ENCODE results near the gene ANTXR2. TPM values are rescaled to one million over a fixed set of nuclear protein-coding genes. Genes with fewer than 3 reads are reported as not detected.
A peak's percentile ranks its signal among the peaks of the same experiment; 100 is the strongest.

Gene ANTXR2
- polyA plus RNA-seq, 4 donors: 3.6 to 41.7 (median 10.5) TPM

DNA sequence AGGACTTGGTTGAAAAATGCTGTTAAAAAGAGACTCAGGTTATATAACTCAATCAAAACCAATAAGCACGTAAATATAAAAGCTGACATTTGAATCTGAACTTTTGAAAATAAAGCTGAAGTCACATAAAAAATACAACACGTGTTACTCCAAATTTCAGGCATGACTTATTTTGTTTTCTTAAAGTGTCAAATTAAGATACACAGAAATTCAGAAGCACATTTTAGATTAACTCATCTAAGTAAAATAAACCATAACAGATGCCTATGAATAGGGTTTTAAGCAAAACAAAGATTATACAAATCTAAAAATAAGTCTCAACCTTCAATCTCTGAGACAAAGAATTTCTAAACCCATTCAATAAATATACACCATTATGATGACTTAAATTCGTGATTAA, 124.8 kb downstream of the ANTXR2 start:
- Histone ChIP-seq H3K9me3 (ENCODE audit: control insufficient read depth in 2 of 2, insufficient read depth in 1 of 2, low read depth in 1 of 2, low read length in 1 of 2) (no peaks in the 10 kb centered on the region), H3K36me3 (ENCODE audit: control insufficient read depth in 3 of 3, insufficient read depth in 2 of 3, low read depth in 1 of 3, low read length in 3 of 3) (no peaks in the 10 kb centered on the region), H3K27ac (ENCODE audit: low read depth in 1 of 3, low read length in 2 of 3) (no peak overlapping the region), H3K4me3 (ENCODE audit: low read depth in 1 of 3, low read length in 3 of 3) (no peak overlapping the region), H3K4me1 (ENCODE audit: control insufficient read depth in 3 of 3, insufficient read depth in 2 of 3, low read depth in 1 of 3, low read length in 2 of 3) (no peaks in the 10 kb centered on the region), H3K27me3 (ENCODE audit: control insufficient read depth in 3 of 3, insufficient read depth in 3 of 3, low read length in 3 of 3) (no peaks in the 10 kb centered on the region)
- WGBS, 3 donors: 69 to 83% (median 82%) methylated on average over 3 of the region's 3 CpGs
- no peak for DNase-seq
- peak; percentile 49 for FAIRE-seq

DNA sequence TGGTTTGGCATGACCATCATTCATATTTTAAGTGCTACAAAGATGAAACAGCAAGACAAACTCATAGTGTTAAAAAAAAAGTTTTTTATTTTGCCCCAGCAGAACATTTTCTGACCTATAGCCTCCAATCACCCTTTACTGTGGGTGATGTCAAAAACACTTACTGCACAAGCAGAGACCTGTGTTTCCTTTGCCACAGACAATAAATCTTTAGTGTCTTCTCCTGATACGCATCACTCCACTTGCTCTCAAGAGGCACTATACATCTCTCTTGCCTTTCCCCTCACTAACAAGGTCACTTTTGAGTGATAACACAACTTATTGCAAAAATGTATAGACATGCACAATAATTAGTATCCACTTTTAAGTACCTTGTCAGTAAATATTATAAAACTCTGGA, 125.6 kb downstream of the ANTXR2 start:
- no peaks in the 10 kb centered on the region for H3K9me3 ChIP-seq (ENCODE audit: control insufficient read depth in 2 of 2, insufficient read depth in 1 of 2, low read depth in 1 of 2, low read length in 1 of 2)

DNA sequence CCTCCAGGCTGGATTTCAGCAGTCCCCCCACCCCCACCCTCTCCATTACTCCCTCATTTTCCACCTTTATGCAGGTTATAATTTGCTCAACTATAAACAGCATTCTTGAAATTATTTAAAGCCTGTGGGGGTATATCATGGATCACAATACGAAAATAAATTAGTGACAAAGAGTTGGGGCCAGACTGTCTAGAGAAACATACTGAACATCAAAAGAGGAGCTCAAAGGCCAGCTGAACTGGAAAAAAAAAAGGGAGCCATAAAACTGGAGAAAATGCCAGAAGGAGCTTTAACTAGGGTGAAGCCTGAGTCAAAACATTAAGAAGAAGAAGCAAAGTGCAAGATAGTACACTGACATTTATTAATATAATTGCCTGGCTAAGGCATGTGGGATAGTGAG, 137.8 kb downstream of the ANTXR2 start:
- 48 to 83% (median 79%) methylated on average over 1 of the region's 1 CpG for WGBS, 3 donors
- FAIRE-seq (no peak), DNase-seq (peak in 1 of 2 donors; percentile 9)
- no peaks in the 10 kb centered on the region for H3K9me3 ChIP-seq (ENCODE audit: control insufficient read depth in 2 of 2, insufficient read depth in 1 of 2, low read depth in 1 of 2, low read length in 1 of 2)
- no peaks in the 10 kb centered on the region for H3K36me3 ChIP-seq (ENCODE audit: control insufficient read depth in 3 of 3, insufficient read depth in 2 of 3, low read depth in 1 of 3, low read length in 3 of 3)
- no peaks in the 10 kb centered on the region for H3K27me3 ChIP-seq (ENCODE audit: control insufficient read depth in 3 of 3, insufficient read depth in 3 of 3, low read length in 3 of 3)
- H3K4me3 ChIP-seq (ENCODE audit: low read depth in 1 of 3, low read length in 3 of 3): no peak overlapping the region
- no peaks in the 10 kb centered on the region for H3K4me1 ChIP-seq (ENCODE audit: control insufficient read depth in 3 of 3, insufficient read depth in 2 of 3, low read depth in 1 of 3, low read length in 2 of 3)
- no peak overlapping the region for H3K27ac ChIP-seq (ENCODE audit: low read depth in 1 of 3, low read length in 2 of 3)

More for the DNA sequence above, 125.6 kb downstream of the ANTXR2 start:
- H3K4me3 ChIP-seq (ENCODE audit: low read depth in 1 of 3, low read length in 3 of 3): no peak overlapping the region
- no peaks in the 10 kb centered on the region for H3K36me3 ChIP-seq (ENCODE audit: control insufficient read depth in 3 of 3, insufficient read depth in 2 of 3, low read depth in 1 of 3, low read length in 3 of 3)
- FAIRE-seq: no peak
- H3K4me1 ChIP-seq (ENCODE audit: control insufficient read depth in 3 of 3, insufficient read depth in 2 of 3, low read depth in 1 of 3, low read length in 2 of 3): no peaks in the 10 kb centered on the region
- no peaks in the 10 kb centered on the region for H3K27me3 ChIP-seq (ENCODE audit: control insufficient read depth in 3 of 3, insufficient read depth in 3 of 3, low read length in 3 of 3)
- no peak overlapping the region for H3K27ac ChIP-seq (ENCODE audit: low read depth in 1 of 3, low read length in 2 of 3)
- 88 to 100% (median 96%) methylated on average over 1 of the region's 1 CpG for WGBS, 3 donors
- no peak for DNase-seq

DNA sequence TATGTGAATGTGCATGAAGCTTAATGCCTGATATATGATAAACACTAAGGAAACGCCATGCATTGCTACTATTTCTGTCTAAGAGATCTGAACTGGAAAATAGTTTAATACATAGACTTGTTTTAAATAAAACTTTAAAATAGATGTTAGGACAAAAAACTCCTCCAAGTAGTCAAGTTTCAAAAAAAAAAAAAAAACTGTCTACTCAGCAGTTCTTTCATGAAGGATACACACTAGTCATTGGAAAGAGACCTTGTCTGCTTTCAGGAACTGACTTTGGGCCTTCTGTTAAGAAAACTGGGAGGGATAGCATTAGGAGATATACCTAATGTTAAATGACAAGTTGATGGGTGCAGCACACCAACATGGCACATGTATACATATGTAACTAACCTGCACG, 138.4 kb downstream of the ANTXR2 start:
- Histone ChIP-seq H3K27ac (ENCODE audit: low read depth in 1 of 3, low read length in 2 of 3) (no peak overlapping the region), H3K36me3 (ENCODE audit: control insufficient read depth in 3 of 3, insufficient read depth in 2 of 3, low read depth in 1 of 3, low read length in 3 of 3) (no peaks in the 10 kb centered on the region), H3K4me3 (ENCODE audit: low read depth in 1 of 3, low read length in 3 of 3) (no peak overlapping the region), H3K9me3 (ENCODE audit: control insufficient read depth in 2 of 2, insufficient read depth in 1 of 2, low read depth in 1 of 2, low read length in 1 of 2) (no peaks in the 10 kb centered on the region), H3K27me3 (ENCODE audit: control insufficient read depth in 3 of 3, insufficient read depth in 3 of 3, low read length in 3 of 3) (no peaks in the 10 kb centered on the region), H3K4me1 (ENCODE audit: control insufficient read depth in 3 of 3, insufficient read depth in 2 of 3, low read depth in 1 of 3, low read length in 2 of 3) (no peaks in the 10 kb centered on the region)
- FAIRE-seq (no peak), DNase-seq (no peak)
- 92 to 98% (median 96%) methylated on average over 2 of the region's 2 CpGs for WGBS, 3 donors

DNA sequence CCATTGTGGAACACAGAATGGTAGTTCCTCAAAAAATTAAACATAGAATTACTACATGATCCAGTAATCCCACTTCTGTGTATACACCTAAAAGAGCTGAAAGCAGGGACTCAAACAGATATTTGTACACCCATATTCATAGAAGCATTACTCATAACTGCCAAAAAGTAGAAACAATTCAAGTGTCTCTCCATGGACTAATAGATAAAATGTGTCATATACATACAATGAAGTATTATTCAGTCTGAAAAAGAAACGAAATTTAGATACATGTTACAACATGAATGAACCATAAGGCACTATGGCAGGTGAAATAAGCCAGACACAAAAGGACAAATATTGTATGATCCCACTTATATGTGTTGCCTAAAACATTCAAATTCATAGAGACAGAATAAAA, 145.1 kb downstream of the ANTXR2 start:
- Histone ChIP-seq H3K4me3 (ENCODE audit: low read depth in 1 of 3, low read length in 3 of 3) (no peak overlapping the region), H3K27ac (ENCODE audit: low read depth in 1 of 3, low read length in 2 of 3) (no peak overlapping the region), H3K4me1 (ENCODE audit: control insufficient read depth in 3 of 3, insufficient read depth in 2 of 3, low read depth in 1 of 3, low read length in 2 of 3) (no peaks in the 10 kb centered on the region), H3K27me3 (ENCODE audit: control insufficient read depth in 3 of 3, insufficient read depth in 3 of 3, low read length in 3 of 3) (no peaks in the 10 kb centered on the region), H3K9me3 (ENCODE audit: control insufficient read depth in 2 of 2, insufficient read depth in 1 of 2, low read depth in 1 of 2, low read length in 1 of 2) (no peaks in the 10 kb centered on the region), H3K36me3 (ENCODE audit: control insufficient read depth in 3 of 3, insufficient read depth in 2 of 3, low read depth in 1 of 3, low read length in 3 of 3) (no peaks in the 10 kb centered on the region)
- 51 to 72% (median 67%) methylated on average over 1 of the region's 1 CpG for WGBS, 3 donors
- DNase-seq: no peak
- FAIRE-seq: no peak

DNA sequence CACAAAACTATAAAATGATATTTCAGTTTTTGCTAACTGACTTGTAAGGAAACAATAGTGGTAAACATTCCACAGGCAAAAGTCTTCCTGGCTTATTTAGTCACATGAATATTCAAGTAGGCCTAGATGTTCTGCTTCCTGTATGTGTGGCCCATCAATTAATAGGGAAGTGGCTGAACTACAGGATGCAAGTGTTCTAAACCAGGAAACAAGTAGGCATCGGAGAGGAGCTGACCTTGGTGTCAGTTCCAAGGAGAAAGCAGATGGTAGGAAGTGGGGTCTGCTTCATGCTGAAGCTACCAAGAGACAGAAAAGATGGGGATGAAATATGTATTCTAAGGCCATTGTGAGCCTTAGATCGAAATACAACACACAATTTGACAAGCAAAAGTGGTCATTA, 149.7 kb downstream of the ANTXR2 start:
- Histone ChIP-seq H3K36me3 (ENCODE audit: control insufficient read depth in 3 of 3, insufficient read depth in 2 of 3, low read depth in 1 of 3, low read length in 3 of 3) (no peaks in the 10 kb centered on the region), H3K4me1 (ENCODE audit: control insufficient read depth in 3 of 3, insufficient read depth in 2 of 3, low read depth in 1 of 3, low read length in 2 of 3) (no peaks in the 10 kb centered on the region), H3K27me3 (ENCODE audit: control insufficient read depth in 3 of 3, insufficient read depth in 3 of 3, low read length in 3 of 3) (no peaks in the 10 kb centered on the region), H3K9me3 (ENCODE audit: control insufficient read depth in 2 of 2, insufficient read depth in 1 of 2, low read depth in 1 of 2, low read length in 1 of 2) (no peaks in the 10 kb centered on the region), H3K4me3 (ENCODE audit: low read depth in 1 of 3, low read length in 3 of 3) (no peak overlapping the region), H3K27ac (ENCODE audit: low read depth in 1 of 3, low read length in 2 of 3) (no peak overlapping the region)
- WGBS, 3 donors: 70 to 91% (median 82%) methylated on average over 2 of the region's 2 CpGs
- DNase-seq (no peak), FAIRE-seq (no peak)

DNA sequence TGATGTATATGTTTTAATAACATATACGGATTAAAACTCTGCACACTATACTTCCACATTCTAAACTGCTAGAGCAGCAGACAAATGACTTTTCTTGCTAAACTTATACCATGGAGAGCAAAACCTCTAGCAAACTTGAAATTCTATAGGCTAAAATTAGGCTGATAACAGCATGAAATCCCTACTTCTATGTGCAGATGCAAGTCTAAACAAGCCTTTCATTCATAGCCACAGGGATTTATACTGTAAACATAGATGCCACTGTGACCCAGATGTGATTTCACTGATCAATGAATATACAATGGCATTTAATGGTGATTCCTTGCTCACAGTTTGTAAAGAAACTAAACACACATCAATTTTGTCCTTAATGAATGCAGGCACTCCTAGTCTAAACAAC, 151.0 kb downstream of the ANTXR2 start:
- Histone ChIP-seq H3K9me3 (ENCODE audit: control insufficient read depth in 2 of 2, insufficient read depth in 1 of 2, low read depth in 1 of 2, low read length in 1 of 2) (no peaks in the 10 kb centered on the region), H3K36me3 (ENCODE audit: control insufficient read depth in 3 of 3, insufficient read depth in 2 of 3, low read depth in 1 of 3, low read length in 3 of 3) (no peaks in the 10 kb centered on the region), H3K4me1 (ENCODE audit: control insufficient read depth in 3 of 3, insufficient read depth in 2 of 3, low read depth in 1 of 3, low read length in 2 of 3) (no peaks in the 10 kb centered on the region), H3K27ac (ENCODE audit: low read depth in 1 of 3, low read length in 2 of 3) (no peak overlapping the region), H3K4me3 (ENCODE audit: low read depth in 1 of 3, low read length in 3 of 3) (no peak overlapping the region), H3K27me3 (ENCODE audit: control insufficient read depth in 3 of 3, insufficient read depth in 3 of 3, low read length in 3 of 3) (no peaks in the 10 kb centered on the region)
- 91 to 95% (median 94%) methylated on average over 1 of the region's 1 CpG for WGBS, 3 donors
- DNase-seq (no peak), FAIRE-seq (no peak)

DNA sequence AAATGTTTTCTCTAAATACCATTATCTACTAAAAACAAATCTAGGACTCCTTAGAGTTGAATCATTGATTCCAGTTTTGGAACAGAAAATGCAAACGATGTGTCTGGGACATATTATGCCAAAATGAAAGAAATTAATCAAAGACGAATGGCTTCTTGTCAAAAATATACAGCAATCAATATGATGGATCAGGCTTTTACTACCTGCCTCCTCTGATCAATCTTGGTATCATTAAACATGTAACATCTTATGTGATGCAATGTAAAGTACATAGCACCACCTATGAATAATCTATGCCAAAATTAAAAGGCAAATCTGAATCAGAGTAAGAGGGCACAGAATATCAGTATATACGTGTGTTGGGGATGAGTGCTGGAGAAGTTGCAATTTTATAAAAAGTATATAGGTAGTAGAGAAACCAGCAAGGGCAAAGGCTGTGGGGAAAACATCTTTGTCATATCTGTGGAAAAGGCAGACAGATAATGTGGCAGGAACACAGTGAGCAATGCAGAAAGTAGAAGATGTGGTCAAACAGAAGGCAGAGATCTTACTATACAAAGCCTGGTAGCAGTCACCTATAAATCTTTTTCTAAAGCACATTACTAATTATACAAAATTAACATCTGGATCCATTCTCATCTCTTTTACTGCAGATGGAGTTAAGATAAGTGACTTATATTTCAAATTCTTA, 152.7 kb downstream of the ANTXR2 start:
- DNase-seq: no peak
- Histone ChIP-seq H3K27ac (ENCODE audit: low read depth in 1 of 3, low read length in 2 of 3) (no peak overlapping the region), H3K27me3 (ENCODE audit: control insufficient read depth in 3 of 3, insufficient read depth in 3 of 3, low read length in 3 of 3) (no peaks in the 10 kb centered on the region), H3K4me1 (ENCODE audit: control insufficient read depth in 3 of 3, insufficient read depth in 2 of 3, low read depth in 1 of 3, low read length in 2 of 3) (no peaks in the 10 kb centered on the region), H3K9me3 (ENCODE audit: control insufficient read depth in 2 of 2, insufficient read depth in 1 of 2, low read depth in 1 of 2, low read length in 1 of 2) (no peaks in the 10 kb centered on the region), H3K4me3 (ENCODE audit: low read depth in 1 of 3, low read length in 3 of 3) (no peak overlapping the region), H3K36me3 (ENCODE audit: control insufficient read depth in 3 of 3, insufficient read depth in 2 of 3, low read depth in 1 of 3, low read length in 3 of 3) (no peaks in the 10 kb centered on the region)
- 58 to 92% (median 61%) methylated on average over 3 of the region's 3 CpGs for WGBS, 3 donors
- no peak for FAIRE-seq

DNA sequence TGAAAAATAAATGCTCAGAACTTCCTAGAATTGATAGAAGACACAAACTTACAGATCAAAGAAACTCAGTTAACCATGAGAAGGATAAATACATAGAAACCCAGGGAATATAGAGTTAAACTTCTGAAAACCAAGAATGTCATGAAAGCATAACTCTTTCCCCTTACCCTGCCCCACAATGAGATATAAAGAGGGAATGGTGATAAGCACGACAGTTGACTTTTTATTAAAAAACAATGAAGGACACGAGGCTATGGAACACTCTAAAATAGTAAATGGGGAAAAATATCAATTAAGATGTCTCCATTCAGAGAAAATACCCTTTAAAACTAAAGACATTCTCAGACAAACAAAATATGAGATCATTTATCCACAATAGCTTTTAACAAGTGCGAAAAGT, 154.7 kb downstream of the ANTXR2 start:
- WGBS, 3 donors: 67 to 97% (median 92%) methylated on average over 3 of the region's 3 CpGs
- FAIRE-seq: no peak
- H3K4me1 ChIP-seq (ENCODE audit: control insufficient read depth in 3 of 3, insufficient read depth in 2 of 3, low read depth in 1 of 3, low read length in 2 of 3): no peaks in the 10 kb centered on the region
- H3K27ac ChIP-seq (ENCODE audit: low read depth in 1 of 3, low read length in 2 of 3): no peak overlapping the region
- no peaks in the 10 kb centered on the region for H3K27me3 ChIP-seq (ENCODE audit: control insufficient read depth in 3 of 3, insufficient read depth in 3 of 3, low read length in 3 of 3)
- H3K36me3 ChIP-seq (ENCODE audit: control insufficient read depth in 3 of 3, insufficient read depth in 2 of 3, low read depth in 1 of 3, low read length in 3 of 3): no peaks in the 10 kb centered on the region
- H3K4me3 ChIP-seq (ENCODE audit: low read depth in 1 of 3, low read length in 3 of 3): no peak overlapping the region
- DNase-seq: no peak
- no peaks in the 10 kb centered on the region for H3K9me3 ChIP-seq (ENCODE audit: control insufficient read depth in 2 of 2, insufficient read depth in 1 of 2, low read depth in 1 of 2, low read length in 1 of 2)

All from small intestine (tissue), 7 donors.